HG03565 (cell line): ENCODE measurements around the gene TSEN54.
"Not testable (repeated sequence)": the region's sequence is repeated elsewhere in the genome, so short reads cannot be mapped to it uniquely, and the experiment has no call there.

ENCODE experiments used
- ATAC-seq: cut with Tn5 transposase; IDR thresholded peaks from one replicate; pipeline ENCODE4 v1.9.1; 2021; ENCODE audit warnings: mild to moderate bottlenecking, moderate library complexity; ENCODE audit not compliant: unreplicated experiment

TSEN54 gene

GRCh38 chr17:75516255-75516618 is at the start of gene TSEN54:
Gene TSEN54 (plus strand): TSS chr17:75516528. CDS start chr17:75516561, 33 bp downstream.
- ATAC-seq: peak; percentile 41

- ATAC-seq: no peak
Measured at GRCh38 chr17:75468291-75468754, 48.0 kb upstream of the TSEN54 start.

GRCh38 chr17:75468779-75469373 is 47.5 kb upstream of the TSEN54 start:
- no peak for ATAC-seq

GRCh38 chr17:75471207-75471606 is 45.1 kb upstream of the TSEN54 start:
- no peak for ATAC-seq

GRCh38 chr17:75472119-75472518 is 44.2 kb upstream of the TSEN54 start:
- no peak for ATAC-seq

GRCh38 chr17:75473246-75473645 is 43.1 kb upstream of the TSEN54 start:
- no peak for ATAC-seq

GRCh38 chr17:75474736-75475135 is 41.6 kb upstream of the TSEN54 start:
- no peak for ATAC-seq

- no peak for ATAC-seq
Measured at GRCh38 chr17:75475144-75475835, 41.0 kb upstream of the TSEN54 start.

- no peak for ATAC-seq
Measured at GRCh38 chr17:75475851-75476250, 40.5 kb upstream of the TSEN54 start.

GRCh38 chr17:75476271-75476671 is 40.1 kb upstream of the TSEN54 start:
- ATAC-seq: no peak

GRCh38 chr17:75476752-75477489 is 39.4 kb upstream of the TSEN54 start:
- ATAC-seq: no peak

- ATAC-seq: not testable (repeated sequence)
Measured at GRCh38 chr17:75477490-75477862, 38.9 kb upstream of the TSEN54 start.

- no peak for ATAC-seq
Measured at GRCh38 chr17:75478508-75478907, 37.8 kb upstream of the TSEN54 start.

GRCh38 chr17:75480281-75480680 is 36.0 kb upstream of the TSEN54 start:
- ATAC-seq: no peak

GRCh38 chr17:75481194-75482068 is 34.9 kb upstream of the TSEN54 start:
- no peak for ATAC-seq

- no peak for ATAC-seq
Measured at GRCh38 chr17:75482098-75482942, 34.0 kb upstream of the TSEN54 start.

GRCh38 chr17:75485688-75486087 is 30.6 kb upstream of the TSEN54 start:
- no peak for ATAC-seq

GRCh38 chr17:75486151-75486550 is 30.2 kb upstream of the TSEN54 start:
- ATAC-seq: no peak

GRCh38 chr17:75486951-75487350 is 29.4 kb upstream of the TSEN54 start:
- no peak for ATAC-seq
